Esophagus muscularis mucosa (tissue), 4 donors: ENCODE results near the gene KHK.

Experiments used
- CTCF ChIP-seq, 3 experiments: fragments of 200-600 bp in 2 of 3; fragments of 450-650 bp in 1 of 3; sonication (generic) in 2 of 3; IDR thresholded peaks; one replicate each; pipeline ENCODE4 v1.5.1; 2017 to 2019; ENCODE audit warnings: antibody characterized with exemption in 3 of 3, mild to moderate bottlenecking in 2 of 3, moderate library complexity in 1 of 3
- EP300 ChIP-seq: sonication (generic); formaldehyde crosslinking; IDR thresholded peaks from one replicate; pipeline ENCODE4 v1.6.1; 2017; ENCODE audit warnings: antibody characterized with exemption
- POLR2A ChIP-seq: fragments of 450-650 bp; IDR thresholded peaks from one replicate; pipeline ENCODE4 v1.6.1; 2017; ENCODE audit warnings: antibody characterized with exemption, moderate library complexity, mild to moderate bottlenecking, low read depth

GRCh38 chr2:27038631-27039339 is 47.8 kb upstream of the KHK start:
- TF ChIP-seq CTCF (IDR thresholded peaks at IDR 0.05) (no peak), POLR2A (no peak), EP300 (no peak)
